ENCODE results near the gene GDPD2.

- TF ChIP-seq CTCF (IDR thresholded peaks at IDR 0.05) (no peak), POLR2A (IDR thresholded peaks at IDR 0.05) (no peak)
Observed at GRCh38 chrX:70426286-70427278, 3.5 kb downstream of the GDPD2 start.

Measured in heart left ventricle (tissue), 13 donors.